Loucy (cell line): ENCODE measurements around the gene PTPRT.

ENCODE experiments used
- H2AFZ ChIP-seq: fragments of 200-600 bp; sonication (generic); 2 replicates; pipeline ENCODE4 v1.6.0; 2016; ENCODE audit warnings: antibody characterized with exemption, mild to moderate bottlenecking, low read length, moderate library complexity
- H3F3A ChIP-seq: fragments of 200-600 bp; 2 replicates; pipeline ENCODE4 v1.6.0; 2016; ENCODE audit warnings: antibody characterized with exemption, low read depth, mild to moderate bottlenecking
- H3K27me3 ChIP-seq: fragments of 200-600 bp; sonication (generic); 2 replicates; pipeline ENCODE4 v1.6.1; 2014; ENCODE audit warnings: low read length, mild to moderate bottlenecking; ENCODE audit not compliant: insufficient read depth, poor library complexity, severe bottlenecking
- H3K36me3 ChIP-seq: fragments of 200-600 bp; sonication (generic); 2 replicates; pipeline ENCODE4 v1.6.1; 2016; ENCODE audit warnings: low read length; ENCODE audit not compliant: insufficient read depth
- H3K4me1 ChIP-seq: fragments of 200-600 bp; sonication (generic); 2 replicates; pipeline ENCODE4 v1.5.1; 2014; ENCODE audit warnings: low read length, mild to moderate bottlenecking; ENCODE audit not compliant: insufficient read depth, poor library complexity, severe bottlenecking
- H3K4me2 ChIP-seq: fragments of 200-600 bp; sonication (generic); 2 replicates; pipeline ENCODE4 v1.6.0; 2014; ENCODE audit warnings: antibody characterized with exemption, low read length, low read depth, mild to moderate bottlenecking; ENCODE audit not compliant: poor library complexity, severe bottlenecking
- H3K4me3 ChIP-seq: fragments of 200-600 bp; sonication (generic); 2 replicates; pipeline ENCODE4 v1.5.1; 2014; ENCODE audit warnings: low read length, mild to moderate bottlenecking, mixed read lengths; ENCODE audit not compliant: poor library complexity, severe bottlenecking
- H3K79me2 ChIP-seq: fragments of 200-600 bp; sonication (generic); 2 replicates; pipeline ENCODE4 v1.6.1; 2014; ENCODE audit warnings: low read length; ENCODE audit not compliant: insufficient read depth
- H3K9ac ChIP-seq: fragments of 200-600 bp; sonication (generic); 2 replicates; pipeline ENCODE4 v1.6.0; 2014; ENCODE audit warnings: mild to moderate bottlenecking, low read depth, low read length, moderate library complexity; ENCODE audit not compliant: poor library complexity, severe bottlenecking
- H3K9me2 ChIP-seq: fragments of 200-600 bp; sonication (generic); replicated peaks from 2 replicates; pipeline ENCODE4 v1.6.1; 2016; ENCODE audit warnings: low read depth, low read length, mixed read lengths
- H3K9me3 ChIP-seq: fragments of 200-600 bp; sonication (generic); 2 replicates; pipeline ENCODE4 v1.6.1; 2014; ENCODE audit warnings: mild to moderate bottlenecking, antibody characterized with exemption, low read length, low read depth; ENCODE audit not compliant: insufficient read depth
- H4K20me1 ChIP-seq: fragments of 200-600 bp; sonication (generic); 2 replicates; pipeline ENCODE4 v1.6.0; 2014; ENCODE audit warnings: antibody characterized with exemption, low read length, mild to moderate bottlenecking; ENCODE audit not compliant: insufficient read depth, poor library complexity, severe bottlenecking
- EZH2phosphoT487 ChIP-seq: fragments of 200-600 bp; IDR thresholded peaks from 2 replicates; pipeline ENCODE4 v1.6.1; 2018; ENCODE audit warnings: antibody characterized with exemption, mild to moderate bottlenecking, moderate library complexity, borderline replicate concordance
- TF ChIP-seq, protein P1 (sequence below): fragments of 200-600 bp; sonication (generic); conservative IDR thresholded peaks from 2 replicates; pipeline ENCODE4 v1.5.1; 2014; ENCODE audit warnings: mild to moderate bottlenecking, antibody characterized with exemption, low read length

The PTPRT gene

DNA sequence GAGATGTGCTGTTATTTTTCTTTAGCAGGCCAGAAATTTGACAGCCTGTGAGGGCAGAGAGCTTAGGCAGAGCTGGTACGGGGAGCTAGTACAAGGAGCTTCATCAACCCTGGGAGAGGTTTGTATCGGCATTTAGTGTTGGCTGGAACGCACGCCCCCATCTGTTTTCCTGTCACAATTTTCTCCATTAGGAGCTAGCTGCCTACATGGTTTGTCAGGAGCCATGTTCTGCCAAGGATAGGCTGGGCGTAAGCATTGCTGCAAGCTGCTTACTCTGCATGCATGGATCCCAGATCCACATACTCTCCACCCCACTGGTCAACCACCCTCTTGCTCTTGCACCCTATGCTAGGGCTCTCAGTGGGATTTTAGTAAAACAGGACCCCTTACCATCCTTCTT, 1122.5 kb downstream of the PTPRT start:
- Histone ChIP-seq H3K27me3 (no peaks in the 10 kb centered on the region), H3K9me3 (no peaks in the 10 kb centered on the region), H3K4me1 (no peaks in the 10 kb centered on the region), H3F3A (no peaks in the 10 kb centered on the region), H4K20me1 (no peaks in the 10 kb centered on the region), H3K9me2 (no peaks in the 10 kb centered on the region), H3K9ac (no peak overlapping the region), H3K79me2 (no peaks in the 10 kb centered on the region), H3K4me2 (no peak overlapping the region), H3K4me3 (no peak overlapping the region), H3K36me3 (no peaks in the 10 kb centered on the region), H2AFZ (no peak overlapping the region)
- TF ChIP-seq EZH2phosphoT487: no peak
- TF ChIP-seq, protein P1, sequence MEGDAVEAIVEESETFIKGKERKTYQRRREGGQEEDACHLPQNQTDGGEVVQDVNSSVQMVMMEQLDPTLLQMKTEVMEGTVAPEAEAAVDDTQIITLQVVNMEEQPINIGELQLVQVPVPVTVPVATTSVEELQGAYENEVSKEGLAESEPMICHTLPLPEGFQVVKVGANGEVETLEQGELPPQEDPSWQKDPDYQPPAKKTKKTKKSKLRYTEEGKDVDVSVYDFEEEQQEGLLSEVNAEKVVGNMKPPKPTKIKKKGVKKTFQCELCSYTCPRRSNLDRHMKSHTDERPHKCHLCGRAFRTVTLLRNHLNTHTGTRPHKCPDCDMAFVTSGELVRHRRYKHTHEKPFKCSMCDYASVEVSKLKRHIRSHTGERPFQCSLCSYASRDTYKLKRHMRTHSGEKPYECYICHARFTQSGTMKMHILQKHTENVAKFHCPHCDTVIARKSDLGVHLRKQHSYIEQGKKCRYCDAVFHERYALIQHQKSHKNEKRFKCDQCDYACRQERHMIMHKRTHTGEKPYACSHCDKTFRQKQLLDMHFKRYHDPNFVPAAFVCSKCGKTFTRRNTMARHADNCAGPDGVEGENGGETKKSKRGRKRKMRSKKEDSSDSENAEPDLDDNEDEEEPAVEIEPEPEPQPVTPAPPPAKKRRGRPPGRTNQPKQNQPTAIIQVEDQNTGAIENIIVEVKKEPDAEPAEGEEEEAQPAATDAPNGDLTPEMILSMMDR: no peak

DNA sequence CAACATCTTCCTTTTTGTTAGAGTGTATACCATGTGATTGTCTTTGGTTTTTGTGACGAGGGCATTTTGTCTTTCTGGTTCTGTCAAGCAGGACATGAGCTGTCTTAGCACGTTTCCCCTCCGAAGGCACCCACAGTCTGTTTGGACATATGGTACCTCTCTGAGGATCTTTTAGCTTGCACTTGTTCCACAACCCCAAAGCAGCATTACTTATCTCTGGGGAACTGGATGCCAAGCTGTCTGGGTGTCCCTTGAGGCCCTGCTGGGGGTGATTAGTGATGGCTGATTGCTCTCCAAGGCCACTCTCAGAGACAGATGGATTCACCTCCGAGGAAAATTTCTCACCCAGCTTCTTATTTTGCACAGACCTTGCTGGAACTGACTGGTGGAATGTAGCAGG, 1126.6 kb downstream of the PTPRT start:
- H3K9me2 ChIP-seq: no peaks in the 10 kb centered on the region
- TF ChIP-seq, protein P1: no peak
- no peak for TF ChIP-seq EZH2phosphoT487
- H3F3A ChIP-seq: no peaks in the 10 kb centered on the region
- H3K9me3 ChIP-seq: no peaks in the 10 kb centered on the region
- no peak overlapping the region for H3K4me3 ChIP-seq
- no peak overlapping the region for H3K9ac ChIP-seq
- H3K4me1 ChIP-seq: no peaks in the 10 kb centered on the region
- H2AFZ ChIP-seq: no peak overlapping the region
- no peaks in the 10 kb centered on the region for H3K27me3 ChIP-seq
- H4K20me1 ChIP-seq: no peaks in the 10 kb centered on the region
- H3K36me3 ChIP-seq: no peaks in the 10 kb centered on the region
- H3K79me2 ChIP-seq: no peaks in the 10 kb centered on the region
- H3K4me2 ChIP-seq: no peak overlapping the region

DNA sequence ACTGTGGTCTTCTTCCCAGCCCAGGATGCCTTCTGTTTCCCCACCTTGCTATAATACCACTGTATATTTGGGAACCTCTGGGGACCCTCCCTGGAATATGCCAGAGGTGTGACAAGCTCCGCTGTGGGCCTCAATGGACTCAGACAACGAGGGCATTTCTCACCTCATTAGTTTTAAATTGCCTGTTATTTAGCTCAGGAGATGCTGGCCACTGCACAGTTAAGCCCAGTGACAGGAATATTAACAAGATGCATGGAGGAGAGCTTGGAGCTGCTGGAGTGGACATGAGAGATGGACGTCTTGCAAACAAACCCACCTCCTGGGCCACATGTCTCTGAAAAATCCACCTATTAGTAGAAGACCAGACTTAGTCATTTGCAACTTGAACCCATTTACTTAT, 1136.4 kb downstream of the PTPRT start:
- Histone ChIP-seq H3K4me3 (no peak overlapping the region), H4K20me1 (no peaks in the 10 kb centered on the region), H3K79me2 (no peaks in the 10 kb centered on the region), H3K4me1 (no peaks in the 10 kb centered on the region), H3K9ac (no peak overlapping the region), H3K4me2 (no peak overlapping the region), H3K9me2 (no peaks in the 10 kb centered on the region), H3K9me3 (no peaks in the 10 kb centered on the region), H3F3A (no peaks in the 10 kb centered on the region), H3K27me3 (no peaks in the 10 kb centered on the region), H2AFZ (no peak overlapping the region), H3K36me3 (no peaks in the 10 kb centered on the region)
- TF ChIP-seq EZH2phosphoT487: no peak
- TF ChIP-seq, protein P1: no peak
